Activated CD4-positive, alpha-beta memory T cell treated with anti-CD3 and anti-CD28 coated beads for 36 hours (primary cell): ENCODE measurements around the gene CREB3. TPM values are rescaled to one million over a fixed set of nuclear protein-coding genes. Genes with fewer than 3 reads are reported as not detected.

ENCODE experiments used
- CTCF ChIA-PET: fragments of 350-600 bp; sonication (Branson Sonifier 250); formaldehyde crosslinking; loops from one replicate; lab custom pipeline; 2021; ENCODE audit warnings: antibody characterized with exemption, inconsistent platforms; lab: Charles Lee
- POLR2A ChIA-PET: fragments of 350-600 bp; sonication (Branson Sonifier 250); formaldehyde crosslinking; loops from one replicate; lab custom pipeline; 2021; ENCODE audit warnings: antibody characterized with exemption; lab: Charles Lee
- DNase-seq: peaks from one replicate; pipeline ENCODE4 v3.0.0-alpha.2; 2020
- H3K27ac Mint-ChIP-seq: one replicate; pipeline ENCODE4 v1.8.0; 2021; ENCODE audit warnings: mixed read lengths
- H3K27me3 Mint-ChIP-seq: one replicate; pipeline ENCODE4 v1.8.0; 2021; ENCODE audit warnings: mixed read lengths
- H3K36me3 Mint-ChIP-seq: one replicate; pipeline ENCODE4 v1.8.0; 2021; ENCODE audit warnings: mixed read lengths
- H3K4me1 Mint-ChIP-seq: one replicate; pipeline ENCODE4 v1.8.0; 2021; ENCODE audit warnings: low read depth, mixed read lengths
- H3K4me3 Mint-ChIP-seq: one replicate; pipeline ENCODE4 v1.8.0; 2021; ENCODE audit warnings: mild to moderate bottlenecking, mixed read lengths
- H3K9me3 Mint-ChIP-seq: one replicate; pipeline ENCODE4 v1.8.0; 2021; ENCODE audit warnings: mixed read lengths
- intact Hi-C: fragments of 100-400 bp; cut with micrococcal nuclease; formaldehyde crosslinking; loops from one replicate; pipeline ENCODE4 v1.15.1; 2023
- total RNA-seq, 2 experiments: library from RNA; stranded (reverse); gene quantifications; one replicate each; pipeline ENCODE4 v1.2.3, GENCODE V29; 2021

The CREB3 gene, protein sequence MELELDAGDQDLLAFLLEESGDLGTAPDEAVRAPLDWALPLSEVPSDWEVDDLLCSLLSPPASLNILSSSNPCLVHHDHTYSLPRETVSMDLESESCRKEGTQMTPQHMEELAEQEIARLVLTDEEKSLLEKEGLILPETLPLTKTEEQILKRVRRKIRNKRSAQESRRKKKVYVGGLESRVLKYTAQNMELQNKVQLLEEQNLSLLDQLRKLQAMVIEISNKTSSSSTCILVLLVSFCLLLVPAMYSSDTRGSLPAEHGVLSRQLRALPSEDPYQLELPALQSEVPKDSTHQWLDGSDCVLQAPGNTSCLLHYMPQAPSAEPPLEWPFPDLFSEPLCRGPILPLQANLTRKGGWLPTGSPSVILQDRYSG
- 10 to 100 TPM; 27.7 to 29.9 TPM for total RNA-seq

DNA sequence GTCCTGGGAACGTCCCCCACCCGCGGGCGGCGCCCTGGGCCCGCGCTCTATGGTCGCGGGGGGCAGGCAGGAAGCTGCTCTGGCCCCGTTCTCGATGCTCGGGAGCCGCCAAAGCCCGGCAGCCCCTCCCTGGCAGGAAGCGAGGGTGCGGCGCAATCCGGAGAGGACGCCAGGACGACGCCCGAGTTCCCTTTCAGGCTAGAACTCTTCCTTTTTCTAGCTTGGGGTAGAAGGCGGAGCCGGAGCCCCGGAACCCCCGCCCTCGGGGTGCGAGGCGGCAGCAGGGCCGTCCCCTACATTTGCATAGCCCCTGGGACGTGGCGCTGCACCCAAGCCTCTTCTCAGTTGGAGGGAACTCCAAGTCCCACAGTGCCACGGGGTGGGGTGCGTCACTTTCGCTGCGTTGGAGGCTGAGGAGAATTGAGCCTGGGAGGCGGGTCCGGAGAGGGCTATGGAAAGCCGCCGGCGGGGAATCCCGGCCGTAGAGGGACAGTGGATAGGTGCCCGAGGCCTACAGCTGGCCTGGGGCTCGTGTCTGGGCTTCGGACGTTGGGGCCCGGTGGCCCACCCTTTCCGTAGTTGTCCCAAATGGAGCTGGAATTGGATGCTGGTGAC, at the start of gene CREB3, which contains the start of gene TLN1:
Gene CREB3, plus strand, starts transcription at position 482 of the 615 bp plus-strand sequence. Its CDS starts 107 bp downstream, at position 589.
Gene TLN1, minus strand, starts transcription at position 11 of the 615 bp plus-strand sequence. CDS start 6,501 bp downstream, outside the sequence.
- intact Hi-C loops = loop anchor here (1.0 to 10.0 kb wide), 11 partner anchors 16 to 743 kb away; partner anchors contain the start of genes CLTA, DNAJB5, FAM221B and FANCG
- Mint-ChIP-seq H3K27ac (no peak within 1 kb of the TSS), H3K36me3 (peaks cover 18% of the 10 kb centered on the region), H3K27me3 (no peaks in the 10 kb centered on the region), H3K4me3 (no peak within 1 kb of the TSS), H3K9me3 (no peaks in the 10 kb centered on the region), H3K4me1 (peaks cover 22% of the 10 kb centered on the region)
- DNase-seq = peak; percentile 99
- ChIA-PET CTCF (interaction anchor here (0.6 to 9.6 kb wide), 13 partner anchors 15 to 1772 kb away, joined by 3 to 101 read pairs (median 8); partner anchors contain the start of genes ARHGEF39, CCDC107, GBA2 and RGP1), POLR2A (interaction anchor here (0.8 to 3.7 kb wide), 16 partner anchors 12 to 128 kb away, joined by 3 to 20 read pairs (median 5); partner anchors contain the start of genes CCDC107, GBA2, HINT2 and RGP1)

DNA sequence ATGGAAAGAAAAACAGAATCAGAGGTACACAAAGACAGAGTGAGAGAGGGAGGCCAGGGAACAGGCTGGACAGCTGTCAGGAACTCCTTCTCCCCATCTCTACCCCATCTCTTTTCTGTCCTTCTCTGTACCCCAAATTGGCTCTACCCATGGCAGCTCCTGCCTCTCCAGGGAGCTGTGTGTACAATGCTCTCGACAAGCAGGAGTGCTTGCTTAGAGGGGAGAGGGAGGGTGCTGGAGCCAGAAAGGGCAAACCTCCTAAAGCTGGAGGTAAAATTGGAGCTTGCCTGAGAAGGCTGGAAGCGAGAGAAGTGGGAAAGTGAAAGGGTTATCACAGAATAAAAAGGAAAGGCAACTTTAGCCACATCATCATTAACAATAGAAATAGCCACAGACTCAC, 49.1 kb upstream of the CREB3 start:
- CTCF ChIA-PET = interaction anchor here (1.0 to 4.7 kb wide), 2 partner anchors 13 to 29 kb away, joined by 4 to 26 read pairs; no protein-coding TSS in a partner anchor
- Mint-ChIP-seq H3K9me3 (no peaks in the 10 kb centered on the region), H3K27me3 (no peaks in the 10 kb centered on the region), H3K36me3 (no peaks in the 10 kb centered on the region), H3K4me1 (peaks cover 6% of the 10 kb centered on the region), H3K4me3 (no peak overlapping the region), H3K27ac (no peak overlapping the region)
- DNase-seq = no peak
- POLR2A ChIA-PET = no interaction called here
- intact Hi-C loops = no loop called here

DNA sequence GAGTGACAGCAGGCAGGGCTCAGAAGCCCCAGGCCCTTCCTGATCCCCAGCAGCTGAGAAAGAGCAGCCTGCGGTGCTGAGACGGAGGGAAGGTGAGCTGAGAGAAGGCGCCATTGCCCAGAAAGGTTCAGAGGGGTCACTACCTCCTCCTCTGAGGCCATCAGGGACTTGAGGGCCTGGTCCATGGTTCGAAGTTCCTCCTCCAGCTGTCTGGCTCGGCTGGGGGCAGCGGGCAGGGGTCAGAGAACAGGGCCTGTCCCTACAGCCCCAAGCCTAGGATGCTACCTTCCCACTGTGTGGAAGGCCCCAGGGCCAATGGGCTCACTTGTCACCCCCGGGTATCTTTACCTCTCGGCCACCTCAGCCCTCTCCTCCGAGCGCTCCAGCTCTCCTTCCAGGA, 47.5 kb upstream of the CREB3 start:
- ChIA-PET POLR2A (no interaction called here), CTCF (interaction anchor here (4.7 kb wide), 1 partner anchor 12 kb away, joined by 26 read pairs; no protein-coding TSS in a partner anchor)
- Mint-ChIP-seq H3K36me3 (no peaks in the 10 kb centered on the region), H3K27ac (no peak overlapping the region), H3K4me1 (peaks cover 16% of the 10 kb centered on the region), H3K27me3 (no peaks in the 10 kb centered on the region), H3K9me3 (no peaks in the 10 kb centered on the region), H3K4me3 (no peak overlapping the region)
- DNase-seq = no peak
- intact Hi-C loops = loop anchor here (5.0 kb wide), 1 partner anchor 817 kb away; no protein-coding TSS in a partner anchor

DNA sequence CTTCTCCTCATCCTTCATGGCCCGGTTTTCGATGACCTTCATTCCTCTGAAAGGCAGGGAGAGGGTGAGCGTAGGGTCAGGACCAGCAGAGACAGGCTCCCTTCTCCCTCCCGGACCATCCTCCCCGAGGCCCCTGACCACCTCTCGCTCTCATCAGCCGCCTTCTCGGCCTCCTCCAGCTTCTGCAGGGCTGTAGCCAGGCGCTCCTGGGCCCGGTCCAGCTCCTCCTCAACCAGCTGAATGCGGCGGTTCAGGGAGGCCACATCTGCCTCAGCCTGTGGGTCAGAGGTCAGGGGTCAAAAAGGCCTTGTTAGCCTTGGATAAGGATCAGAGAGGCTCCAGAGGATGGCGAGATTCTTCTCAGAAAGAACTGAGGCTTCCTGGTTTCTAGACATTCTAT, 47.0 kb upstream of the CREB3 start:
- CTCF ChIA-PET = interaction anchor here (1.2 to 4.7 kb wide), 2 partner anchors 9 to 11 kb away, joined by 3 to 26 read pairs; no protein-coding TSS in a partner anchor
- intact Hi-C loops = loop anchor here (5.0 kb wide), 1 partner anchor 817 kb away; no protein-coding TSS in a partner anchor
- no peaks in the 10 kb centered on the region for H3K36me3 Mint-ChIP-seq
- no peaks in the 10 kb centered on the region for H3K9me3 Mint-ChIP-seq
- H3K27me3 Mint-ChIP-seq = no peaks in the 10 kb centered on the region
- peaks cover 16% of the 10 kb centered on the region for H3K4me1 Mint-ChIP-seq
- POLR2A ChIA-PET = no interaction called here
- no peak overlapping the region for H3K4me3 Mint-ChIP-seq
- DNase-seq = no peak
- H3K27ac Mint-ChIP-seq = no peak overlapping the region

DNA sequence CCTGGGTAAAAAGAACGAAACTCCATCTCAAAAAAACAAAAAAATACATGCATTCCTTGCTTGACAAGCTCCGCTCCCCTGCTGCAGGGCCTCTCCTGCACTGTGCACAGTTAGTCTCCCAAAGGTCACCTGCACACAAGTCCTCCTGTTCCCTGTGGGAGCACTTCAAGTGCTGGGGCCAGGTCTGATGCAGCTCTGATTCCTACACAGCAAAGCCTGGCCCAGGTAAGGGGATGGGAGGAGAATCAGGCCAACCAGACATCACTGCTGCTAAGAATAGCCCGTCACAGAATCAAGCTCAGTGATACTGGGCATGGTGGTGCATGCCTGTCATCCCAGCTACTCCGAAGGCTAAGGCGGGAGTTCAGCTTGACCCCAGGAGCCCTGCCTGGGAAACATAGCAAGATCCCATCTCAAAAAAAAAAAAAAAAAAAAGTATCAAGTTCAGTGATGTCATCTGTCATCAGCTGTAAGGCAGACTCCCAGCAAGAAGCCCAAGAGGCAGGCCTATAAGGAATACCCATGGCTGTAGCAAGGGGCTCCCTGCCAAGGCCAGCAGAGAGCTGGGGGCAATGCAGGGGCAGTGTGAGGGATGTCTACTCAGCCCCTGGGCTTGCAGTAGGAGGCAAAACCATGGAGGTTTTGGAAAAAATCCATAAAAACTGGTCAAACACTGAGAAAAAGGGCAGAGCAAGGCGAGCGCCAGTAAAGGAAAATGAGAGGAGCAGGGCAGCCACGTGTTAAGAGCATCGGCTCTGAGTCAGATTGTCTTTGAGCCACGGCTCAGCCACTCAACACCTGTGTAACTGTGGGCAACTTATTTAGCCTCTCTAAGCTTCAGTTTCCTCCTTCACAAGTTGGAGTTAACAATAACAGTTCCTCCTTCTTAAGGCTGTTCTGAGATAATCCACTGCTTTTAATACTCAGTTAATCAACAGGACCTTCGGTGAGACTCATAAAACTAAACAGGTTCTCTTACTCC, 46.0 kb upstream of the CREB3 start:
- Mint-ChIP-seq H3K36me3 (no peaks in the 10 kb centered on the region), H3K27ac (no peak overlapping the region), H3K9me3 (no peaks in the 10 kb centered on the region), H3K4me3 (no peak overlapping the region), H3K27me3 (no peaks in the 10 kb centered on the region), H3K4me1 (peaks cover 21% of the 10 kb centered on the region)
- ChIA-PET POLR2A (no interaction called here), CTCF (interaction anchor here (1.2 to 4.7 kb wide), 3 partner anchors 8 to 75 kb away, joined by 3 to 26 read pairs (median 8); no protein-coding TSS in a partner anchor)
- intact Hi-C loops = loop anchor here (5.0 kb wide), 1 partner anchor 816 kb away; no protein-coding TSS in a partner anchor
- no peak for DNase-seq

DNA sequence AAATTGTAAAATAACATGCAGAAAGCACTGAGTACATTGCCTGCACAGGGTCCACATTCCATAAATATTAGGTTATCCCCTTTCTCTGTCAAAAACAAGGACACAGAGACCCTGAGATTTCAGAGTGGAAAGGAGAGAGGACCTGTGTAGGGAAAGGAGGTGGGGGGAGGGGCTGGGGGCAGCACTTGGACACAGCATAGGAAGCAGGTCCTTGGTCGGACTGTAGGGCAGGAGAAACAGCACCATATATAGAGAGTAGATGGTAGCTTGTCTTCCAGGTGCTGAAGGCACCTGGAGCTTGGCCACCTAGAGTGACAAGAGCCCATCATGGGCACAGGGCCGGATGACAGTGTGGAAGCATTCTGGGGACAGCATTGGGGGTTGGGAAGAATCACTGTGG, 45.2 kb upstream of the CREB3 start:
- Mint-ChIP-seq H3K4me1 (peaks cover 21% of the 10 kb centered on the region), H3K4me3 (no peak overlapping the region), H3K27ac (no peak overlapping the region), H3K27me3 (no peaks in the 10 kb centered on the region), H3K36me3 (no peaks in the 10 kb centered on the region), H3K9me3 (no peaks in the 10 kb centered on the region)
- intact Hi-C loops = loop anchor here (5.0 kb wide), 1 partner anchor 815 kb away; no protein-coding TSS in a partner anchor
- DNase-seq = no peak
- ChIA-PET CTCF (interaction anchor here (1.4 to 5.2 kb wide), 5 partner anchors 10 to 76 kb away, joined by 4 to 28 read pairs (median 20); partner anchors contain the start of genes CCDC107 and RMRP), POLR2A (no interaction called here)

DNA sequence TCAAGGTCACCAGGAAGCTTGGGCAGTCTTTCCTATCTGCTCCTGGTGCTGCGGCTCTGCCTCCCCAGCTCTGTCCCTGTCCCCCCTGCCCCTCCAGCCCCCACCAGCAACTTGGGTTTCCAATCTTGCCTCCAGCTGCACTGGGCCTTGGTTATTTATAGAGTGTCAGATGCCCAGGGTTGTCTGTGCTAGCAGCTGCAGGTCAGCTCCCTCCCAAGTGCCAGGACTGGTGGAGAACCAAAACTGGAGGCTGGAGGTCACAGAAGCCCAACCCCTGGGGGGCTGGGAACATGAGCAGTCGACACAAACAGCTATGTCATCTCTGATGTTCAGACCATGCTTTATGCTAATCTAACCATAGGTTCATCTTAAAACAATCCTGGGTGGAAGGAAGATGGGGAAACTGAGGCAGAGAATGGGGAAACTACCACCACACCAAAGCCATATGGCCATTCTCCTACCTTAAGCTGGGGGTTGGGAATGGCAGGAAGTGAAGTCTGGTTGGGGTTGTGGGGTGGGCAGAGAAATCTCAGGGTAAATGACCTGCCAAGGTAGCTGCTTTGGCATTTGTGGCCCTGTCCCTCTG, 44.4 kb upstream of the CREB3 start:
- Mint-ChIP-seq H3K4me3 (no peak overlapping the region), H3K27ac (peak overlapping the region; percentile 20), H3K36me3 (no peaks in the 10 kb centered on the region), H3K27me3 (no peaks in the 10 kb centered on the region), H3K4me1 (peaks cover 21% of the 10 kb centered on the region), H3K9me3 (no peaks in the 10 kb centered on the region)
- no peak for DNase-seq
- intact Hi-C loops = loop anchor here (2.0 to 5.0 kb wide), 3 partner anchors 23 to 814 kb away; partner anchors contain the start of gene ARHGEF39
- CTCF ChIA-PET = interaction anchor here (0.6 to 5.2 kb wide), 13 partner anchors 9 to 76 kb away, joined by 3 to 28 read pairs (median 4); partner anchors contain the start of genes ARHGEF39, CCDC107, RMRP and TLN1
- POLR2A ChIA-PET = interaction anchor here (1.8 kb wide), 1 partner anchor 44 kb away, joined by 6 read pairs; the partner anchor contains the start of genes CREB3 and TLN1

DNA sequence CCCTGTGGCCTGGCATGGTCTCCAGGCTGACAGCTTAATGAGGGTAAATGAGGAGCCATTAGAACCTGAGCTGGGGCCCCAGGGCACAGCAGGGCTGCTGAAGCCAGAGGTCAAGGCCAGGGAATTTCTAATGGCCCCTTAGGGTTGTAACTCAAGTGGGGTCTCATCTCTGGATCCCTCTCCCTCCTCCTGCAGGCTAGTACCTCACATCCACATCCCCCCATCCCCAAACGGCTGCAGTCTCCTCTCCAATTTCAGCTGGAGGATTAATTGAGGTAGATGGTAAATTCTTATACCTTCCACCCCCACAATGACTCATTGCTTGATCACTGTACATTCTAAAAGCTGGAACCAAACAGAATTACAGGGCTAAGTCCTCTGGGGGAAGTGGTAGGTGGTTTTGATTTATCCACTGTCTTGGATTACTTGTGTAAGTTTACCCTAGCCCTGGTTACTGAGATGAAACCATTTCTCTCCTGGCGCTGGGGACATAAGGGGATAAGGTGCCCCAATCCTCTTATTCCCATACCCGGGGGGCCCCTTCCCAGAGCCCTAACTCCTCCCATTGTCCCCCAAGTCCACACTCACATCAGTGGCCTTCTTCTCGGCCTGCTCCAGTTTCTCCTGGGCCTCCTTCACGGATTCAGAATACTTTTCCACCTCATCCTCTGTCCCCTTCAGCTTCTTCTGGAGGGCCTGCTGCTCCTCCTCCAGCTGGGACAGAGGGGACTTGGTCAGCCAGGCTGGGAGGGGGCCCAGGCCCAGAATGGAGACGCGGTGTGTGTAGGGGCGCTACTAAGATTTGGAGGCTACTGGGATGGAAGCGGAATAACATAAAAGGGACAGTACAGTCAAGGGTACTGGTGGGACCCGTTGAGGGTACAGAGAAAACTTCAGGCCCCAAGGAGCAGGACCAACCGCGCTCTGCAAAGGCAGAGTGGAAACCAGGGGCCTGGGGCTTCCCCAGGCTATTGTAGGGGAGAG, 43.6 kb upstream of the CREB3 start:
- peaks cover 21% of the 10 kb centered on the region for H3K4me1 Mint-ChIP-seq
- H3K9me3 Mint-ChIP-seq = no peaks in the 10 kb centered on the region
- no peaks in the 10 kb centered on the region for H3K36me3 Mint-ChIP-seq
- DNase-seq = no peak
- H3K27ac Mint-ChIP-seq = peak overlapping the region; percentile 45
- no peaks in the 10 kb centered on the region for H3K27me3 Mint-ChIP-seq
- intact Hi-C loops = loop anchor here (2.0 to 5.0 kb wide), 3 partner anchors 24 to 813 kb away; partner anchors contain the start of gene ARHGEF39
- ChIA-PET POLR2A (interaction anchor here (1.5 to 1.8 kb wide), 2 partner anchors 42 to 43 kb away, joined by 4 to 6 read pairs; partner anchors contain the start of genes CREB3 and TLN1), CTCF (interaction anchor here (0.6 to 5.2 kb wide), 13 partner anchors 8 to 77 kb away, joined by 3 to 28 read pairs (median 4); partner anchors contain the start of genes ARHGEF39, CCDC107, RMRP and TLN1)
- peak overlapping the region; percentile 4 for H3K4me3 Mint-ChIP-seq

DNA sequence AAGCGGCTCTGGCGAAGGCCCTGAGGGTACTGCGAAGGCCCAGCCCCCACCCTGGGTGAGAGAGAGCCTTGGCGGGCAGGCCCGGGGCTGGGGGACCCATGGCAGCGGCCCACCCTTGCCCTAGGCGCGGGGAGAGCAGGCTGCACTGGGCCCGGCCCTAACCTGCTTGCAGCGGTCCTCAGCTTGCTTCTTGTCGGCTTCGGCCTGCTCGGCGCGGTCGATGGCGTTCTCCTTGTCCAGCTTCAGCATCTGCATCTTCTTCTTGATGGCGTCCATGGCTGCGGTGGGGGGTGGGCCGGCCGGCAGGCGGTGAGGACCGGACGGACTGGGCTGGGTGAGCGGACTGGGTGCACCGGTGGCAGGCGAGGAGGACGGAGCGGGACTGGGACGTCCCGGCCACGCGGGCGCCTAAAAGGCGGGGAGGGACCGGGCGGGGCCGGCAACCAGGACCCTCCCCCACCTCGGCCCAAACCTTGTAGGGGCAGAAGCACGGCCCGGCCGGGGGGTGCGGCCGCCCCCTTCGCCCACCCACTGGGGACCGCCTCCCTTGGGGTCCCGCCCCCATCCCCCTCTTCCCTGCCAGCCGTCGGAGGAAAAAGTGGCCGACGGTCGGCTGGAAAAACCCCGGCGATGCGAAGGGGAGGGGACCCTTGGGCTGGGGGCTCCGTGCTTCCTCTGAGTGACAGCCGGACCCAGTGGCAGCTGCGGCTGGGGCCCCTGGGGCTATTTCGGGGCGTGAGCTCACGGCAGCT, 42.7 kb upstream of the CREB3 start, which contains the start of gene TPM2:
Gene TPM2, minus strand, starts transcription at position 384 of the 752 bp plus-strand sequence. Its CDS starts 108 bp downstream, at position 276.
- Mint-ChIP-seq H3K27me3 (no peaks in the 10 kb centered on the region), H3K4me3 (peak within 1 kb of the TSS; percentile 75), H3K36me3 (no peaks in the 10 kb centered on the region), H3K4me1 (peaks cover 21% of the 10 kb centered on the region), H3K9me3 (no peaks in the 10 kb centered on the region), H3K27ac (peak within 1 kb of the TSS; percentile 45)
- POLR2A ChIA-PET = interaction anchor here (1.2 to 1.8 kb wide), 4 partner anchors 32 to 43 kb away, joined by 4 to 8 read pairs (median 5); partner anchors contain the start of genes CCDC107, CREB3, RMRP and TLN1
- CTCF ChIA-PET = interaction anchor here (1.5 to 5.2 kb wide), 5 partner anchors 25 to 78 kb away, joined by 4 to 21 read pairs (median 7); partner anchors contain the start of genes ARHGEF39, CCDC107 and RMRP
- no peak for DNase-seq
- intact Hi-C loops = loop anchor here (2.0 to 5.0 kb wide), 3 partner anchors 25 to 813 kb away; partner anchors contain the start of gene ARHGEF39
